ENCODE data around the gene CMTM8.

The CMTM8 gene

GRCh38 chr3:32323604-32324003 lies 85.1 kb downstream of the CMTM8 start:
- H3K4me1 ChIP-seq (ENCODE audit: control insufficient read depth, low read length) = no peaks in the 10 kb centered on the region
- H3K27ac ChIP-seq (ENCODE audit: low read depth, low read length) = no peak overlapping the region
- H3F3A ChIP-seq (ENCODE audit: control insufficient read depth, insufficient read depth) = no peaks in the 10 kb centered on the region
- no peaks in the 10 kb centered on the region for H4K20me1 ChIP-seq (ENCODE audit: control insufficient read depth, insufficient read depth, low read depth, low read length)
- H3K36me3 ChIP-seq (ENCODE audit: control insufficient read depth, low read length) = no peaks in the 10 kb centered on the region
- peaks cover 12% of the 10 kb centered on the region; the same call in 1 of the 2 replicates for H3K27me3 ChIP-seq (ENCODE audit: control insufficient read depth, low read length)
- H3K4me2 ChIP-seq (ENCODE audit: low read length) = no peak overlapping the region
- no peaks in the 10 kb centered on the region for H3K9me2 ChIP-seq (replicated peaks; ENCODE audit: control insufficient read depth, low read length)
- H3K4me3 ChIP-seq (ENCODE audit: low read length) = no peak overlapping the region
- H3K9me3 ChIP-seq (ENCODE audit: control insufficient read depth, insufficient read depth, low read length) = no peaks in the 10 kb centered on the region
- TF ChIP-seq EZH2phosphoT487 (IDR thresholded peaks at IDR 0.05; ENCODE audit: borderline replicate concordance, low read length) = no peak
- TF ChIP-seq, protein P1, sequence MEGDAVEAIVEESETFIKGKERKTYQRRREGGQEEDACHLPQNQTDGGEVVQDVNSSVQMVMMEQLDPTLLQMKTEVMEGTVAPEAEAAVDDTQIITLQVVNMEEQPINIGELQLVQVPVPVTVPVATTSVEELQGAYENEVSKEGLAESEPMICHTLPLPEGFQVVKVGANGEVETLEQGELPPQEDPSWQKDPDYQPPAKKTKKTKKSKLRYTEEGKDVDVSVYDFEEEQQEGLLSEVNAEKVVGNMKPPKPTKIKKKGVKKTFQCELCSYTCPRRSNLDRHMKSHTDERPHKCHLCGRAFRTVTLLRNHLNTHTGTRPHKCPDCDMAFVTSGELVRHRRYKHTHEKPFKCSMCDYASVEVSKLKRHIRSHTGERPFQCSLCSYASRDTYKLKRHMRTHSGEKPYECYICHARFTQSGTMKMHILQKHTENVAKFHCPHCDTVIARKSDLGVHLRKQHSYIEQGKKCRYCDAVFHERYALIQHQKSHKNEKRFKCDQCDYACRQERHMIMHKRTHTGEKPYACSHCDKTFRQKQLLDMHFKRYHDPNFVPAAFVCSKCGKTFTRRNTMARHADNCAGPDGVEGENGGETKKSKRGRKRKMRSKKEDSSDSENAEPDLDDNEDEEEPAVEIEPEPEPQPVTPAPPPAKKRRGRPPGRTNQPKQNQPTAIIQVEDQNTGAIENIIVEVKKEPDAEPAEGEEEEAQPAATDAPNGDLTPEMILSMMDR (IDR thresholded peaks at IDR 0.05; ENCODE audit: low read depth, low read length, poor library complexity, severe bottlenecking) = no peak
- no peaks in the 10 kb centered on the region for H3K79me2 ChIP-seq (ENCODE audit: control insufficient read depth, low read length)

GRCh38 chr3:32325201-32325600 lies 86.7 kb downstream of the CMTM8 start:
- Histone ChIP-seq H4K20me1 (ENCODE audit: control insufficient read depth, insufficient read depth, low read depth, low read length) (no peaks in the 10 kb centered on the region), H3K36me3 (ENCODE audit: control insufficient read depth, low read length) (no peaks in the 10 kb centered on the region), H3K4me3 (ENCODE audit: low read length) (no peak overlapping the region), H3K27me3 (ENCODE audit: control insufficient read depth, low read length) (peaks cover 9% of the 10 kb centered on the region; the same call in 1 of the 2 replicates), H3K79me2 (ENCODE audit: control insufficient read depth, low read length) (no peaks in the 10 kb centered on the region), H3K4me1 (ENCODE audit: control insufficient read depth, low read length) (no peaks in the 10 kb centered on the region), H3K4me2 (ENCODE audit: low read length) (no peak overlapping the region), H3F3A (ENCODE audit: control insufficient read depth, insufficient read depth) (no peaks in the 10 kb centered on the region), H3K27ac (ENCODE audit: low read depth, low read length) (no peak overlapping the region), H3K9me3 (ENCODE audit: control insufficient read depth, insufficient read depth, low read length) (no peaks in the 10 kb centered on the region), H3K9me2 (replicated peaks; ENCODE audit: control insufficient read depth, low read length) (no peaks in the 10 kb centered on the region)
- no peak for TF ChIP-seq EZH2phosphoT487 (IDR thresholded peaks at IDR 0.05; ENCODE audit: borderline replicate concordance, low read length)

- H3K4me3 ChIP-seq (ENCODE audit: low read length) = no peak overlapping the region
- H3K9me2 ChIP-seq (replicated peaks; ENCODE audit: control insufficient read depth, low read length) = no peaks in the 10 kb centered on the region
- no peaks in the 10 kb centered on the region for H3K79me2 ChIP-seq (ENCODE audit: control insufficient read depth, low read length)
- H3K36me3 ChIP-seq (ENCODE audit: control insufficient read depth, low read length) = no peaks in the 10 kb centered on the region
- H3K27ac ChIP-seq (ENCODE audit: low read depth, low read length) = no peak overlapping the region
- H3K27me3 ChIP-seq (ENCODE audit: control insufficient read depth, low read length) = 0 out of 2 replicates have a peak, but pooled peaks cover 4% of the 10 kb centered on the region
- H3K4me2 ChIP-seq (ENCODE audit: low read length) = no peak overlapping the region
- H3K9me3 ChIP-seq (ENCODE audit: control insufficient read depth, insufficient read depth, low read length) = no peaks in the 10 kb centered on the region
- no peaks in the 10 kb centered on the region for H4K20me1 ChIP-seq (ENCODE audit: control insufficient read depth, insufficient read depth, low read depth, low read length)
- H3K4me1 ChIP-seq (ENCODE audit: control insufficient read depth, low read length) = no peaks in the 10 kb centered on the region
- TF ChIP-seq, protein P1 (IDR thresholded peaks at IDR 0.05; ENCODE audit: low read depth, low read length, poor library complexity, severe bottlenecking) = no peak
- no peak for TF ChIP-seq EZH2phosphoT487 (IDR thresholded peaks at IDR 0.05; ENCODE audit: borderline replicate concordance, low read length)
- H3F3A ChIP-seq (ENCODE audit: control insufficient read depth, insufficient read depth) = no peaks in the 10 kb centered on the region
Measured at GRCh38 chr3:32325927-32326326, 87.4 kb downstream of the CMTM8 start.

DNA sequence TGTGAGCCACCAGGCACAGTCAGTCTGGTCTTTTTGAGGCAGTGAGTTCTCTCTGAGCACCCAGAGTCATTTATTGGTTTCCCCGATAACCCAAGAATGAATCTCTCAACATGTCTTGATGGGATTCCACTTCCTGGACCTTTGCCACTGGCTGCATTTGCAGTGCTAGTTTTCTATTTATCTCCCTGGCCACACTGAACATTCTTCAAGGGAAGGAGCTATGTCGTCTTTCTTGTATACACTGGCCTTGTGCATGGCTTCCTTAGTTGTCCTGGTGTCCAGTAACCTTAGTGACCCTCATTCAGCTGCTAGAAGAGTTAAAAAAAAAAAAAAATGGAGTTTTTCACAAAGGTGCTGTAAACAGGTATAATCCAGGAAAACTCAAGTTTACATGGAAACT lies 88.3 kb downstream of the CMTM8 start:
- 0 out of 2 replicates have a peak, but pooled peaks cover 4% of the 10 kb centered on the region for H3K27me3 ChIP-seq (ENCODE audit: control insufficient read depth, low read length)
- no peak overlapping the region for H3K27ac ChIP-seq (ENCODE audit: low read depth, low read length)
- H3K4me2 ChIP-seq (ENCODE audit: low read length) = no peak overlapping the region
- H3K4me1 ChIP-seq (ENCODE audit: control insufficient read depth, low read length) = no peaks in the 10 kb centered on the region
- no peaks in the 10 kb centered on the region for H3K9me2 ChIP-seq (replicated peaks; ENCODE audit: control insufficient read depth, low read length)
- no peaks in the 10 kb centered on the region for H3K79me2 ChIP-seq (ENCODE audit: control insufficient read depth, low read length)
- no peaks in the 10 kb centered on the region for H3F3A ChIP-seq (ENCODE audit: control insufficient read depth, insufficient read depth)
- no peaks in the 10 kb centered on the region for H3K9me3 ChIP-seq (ENCODE audit: control insufficient read depth, insufficient read depth, low read length)
- H3K36me3 ChIP-seq (ENCODE audit: control insufficient read depth, low read length) = no peaks in the 10 kb centered on the region
- H3K4me3 ChIP-seq (ENCODE audit: low read length) = no peak overlapping the region
- no peak for TF ChIP-seq EZH2phosphoT487 (IDR thresholded peaks at IDR 0.05; ENCODE audit: borderline replicate concordance, low read length)
- TF ChIP-seq, protein P1 (IDR thresholded peaks at IDR 0.05; ENCODE audit: low read depth, low read length, poor library complexity, severe bottlenecking) = no peak
- H4K20me1 ChIP-seq (ENCODE audit: control insufficient read depth, insufficient read depth, low read depth, low read length) = no peaks in the 10 kb centered on the region
